CD14-positive monocyte (primary cell): ENCODE data around the gene LTB4R. TPM values are rescaled to one million over a fixed set of nuclear protein-coding genes. Genes with fewer than 3 reads are reported as not detected.

Source experiments
- DNase-seq, 3 donors: peaks; one replicate each; pipeline ENCODE4 v3.0.0-alpha.2; 2011 to 2022
- H2AFZ ChIP-seq: 2 replicates; pipeline ENCODE4 v1.6.0; 2012; ENCODE audit warnings: mild to moderate bottlenecking, low read depth, low read length, inconsistent platforms; ENCODE audit not compliant: insufficient read depth, poor library complexity, severe bottlenecking
- H3K27ac ChIP-seq, 2 donors: 1 replicate in 1 of 2; 2 replicates in 1 of 2; pipeline ENCODE4 v1.5.1; 2012 to 2013; ENCODE audit warnings: low read length in 2 of 2, control low read depth in 1 of 2, inconsistent platforms in 1 of 2, low read depth in 1 of 2, mild to moderate bottlenecking in 1 of 2
- H3K27me3 ChIP-seq, 2 donors: one replicate each; pipeline versions ENCODE4 v1.6.0 to v1.6.1; 2011 to 2013; ENCODE audit warnings: low read length in 2 of 2; ENCODE audit not compliant: control insufficient read depth in 2 of 2, insufficient read depth in 2 of 2
- H3K36me3 ChIP-seq, 2 donors: replicated peaks in 1 of 2; 1 replicate in 1 of 2; 2 replicates in 1 of 2; pipeline versions ENCODE4 v1.5.1 to v1.6.1; 2012 to 2013; ENCODE audit warnings: low read length in 2 of 2, control low read depth in 1 of 2, inconsistent platforms in 1 of 2, mild to moderate bottlenecking in 1 of 2; ENCODE audit not compliant: insufficient read depth in 2 of 2, control insufficient read depth in 1 of 2
- H3K4me1 ChIP-seq, 2 donors: 1 replicate in 1 of 2; 2 replicates in 1 of 2; pipeline versions ENCODE4 v1.5.1 to v1.6.1; 2012 to 2013; ENCODE audit warnings: low read length in 2 of 2, control low read depth in 1 of 2, inconsistent platforms in 1 of 2, mild to moderate bottlenecking in 1 of 2, moderate library complexity in 1 of 2; ENCODE audit not compliant: insufficient read depth in 2 of 2, control insufficient read depth in 1 of 2
- H3K4me2 ChIP-seq: replicated peaks from 2 replicates; pipeline ENCODE3; 2012; ENCODE audit warnings: low read length, moderate library complexity, mild to moderate bottlenecking; ENCODE audit not compliant: poor library complexity, severe bottlenecking; ENCODE audit errors: extremely low read depth
- H3K4me3 ChIP-seq, 3 experiments: fragments of 200-600 bp in 1 of 3; sonication (generic) in 1 of 3; replicated peaks in 1 of 3; 1 replicate in 2 of 3; 2 replicates in 1 of 3; pipeline ENCODE4 v1.5.1; 2011 to 2013; ENCODE audit warnings: low read length in 3 of 3, mild to moderate bottlenecking in 3 of 3, control low read depth in 2 of 3, low read depth in 2 of 3, inconsistent platforms in 1 of 3, moderate library complexity in 1 of 3
- H3K79me2 ChIP-seq: 2 replicates; pipeline ENCODE4 v1.6.0; 2012; ENCODE audit warnings: mild to moderate bottlenecking, control low read depth, inconsistent platforms, low read length, moderate library complexity; ENCODE audit not compliant: insufficient read depth
- H3K9ac ChIP-seq: 2 replicates; pipeline ENCODE4 v1.6.0; 2017; ENCODE audit warnings: low read length, mild to moderate bottlenecking; ENCODE audit not compliant: insufficient read depth, poor library complexity, severe bottlenecking
- H3K9me3 ChIP-seq, 2 donors: replicated peaks in 1 of 2; 1 replicate in 1 of 2; 2 replicates in 1 of 2; pipeline versions ENCODE4 v1.5.1 to v1.6.1; 2012 to 2013; ENCODE audit warnings: low read length in 2 of 2, control low read depth in 1 of 2; ENCODE audit not compliant: control insufficient read depth in 1 of 2, insufficient read depth in 1 of 2
- H4K20me1 ChIP-seq: 2 replicates; pipeline ENCODE4 v1.6.0; 2012; ENCODE audit warnings: mild to moderate bottlenecking, low read length, control low read depth, moderate library complexity; ENCODE audit not compliant: insufficient read depth
- H3K27ac Mint-ChIP-seq, 7 donors: one replicate each; pipeline ENCODE4 v1.8.0; 2020; ENCODE audit warnings: mild to moderate bottlenecking in 7 of 7, mixed read lengths in 7 of 7, moderate library complexity in 6 of 7, inconsistent platforms in 2 of 7
- H3K27me3 Mint-ChIP-seq, 3 donors: one replicate each; pipeline ENCODE4 v1.8.0; 2021 to 2022; ENCODE audit warnings: low read depth in 3 of 3, mild to moderate bottlenecking in 3 of 3, mixed read lengths in 3 of 3, moderate library complexity in 3 of 3, inconsistent platforms in 1 of 3
- H3K36me3 Mint-ChIP-seq, 2 donors: one replicate each; pipeline ENCODE4 v1.8.0; 2020; ENCODE audit warnings: mixed read lengths in 2 of 2, inconsistent platforms in 1 of 2, mild to moderate bottlenecking in 1 of 2
- H3K4me1 Mint-ChIP-seq: one replicate; pipeline ENCODE4 v1.8.0; 2020; ENCODE audit warnings: mild to moderate bottlenecking, mixed read lengths
- H3K4me3 Mint-ChIP-seq, 2 donors: one replicate each; pipeline ENCODE4 v1.8.0; 2020; ENCODE audit warnings: mild to moderate bottlenecking in 2 of 2, mixed read lengths in 2 of 2, moderate library complexity in 1 of 2
- H3K9me3 Mint-ChIP-seq, 7 donors: one replicate each; pipeline ENCODE4 v1.8.0; 2020 to 2022; ENCODE audit warnings: mixed read lengths in 7 of 7, mild to moderate bottlenecking in 6 of 7, moderate library complexity in 6 of 7, inconsistent platforms in 2 of 7
- CTCF ChIP-seq: fragments of 200-600 bp; IDR thresholded peaks from one replicate; pipeline ENCODE4 v1.8.0; 2022; ENCODE audit warnings: antibody characterized with exemption, mild to moderate bottlenecking
- WGBS: methylation state at CpG from one replicate; pipeline ENCODE4 v1.1.5; 2013; ENCODE audit warnings: missing lambda C conversion rate; ENCODE audit not compliant: insufficient coverage; 5-methylcytosine and 5-hydroxymethylcytosine counted together
- intact Hi-C, 2 donors: fragments of 100-400 bp; cut with micrococcal nuclease; formaldehyde crosslinking; loops; one replicate each; pipeline versions ENCODE4 v1.15.0 to v1.15.1; 2023
- polyA plus RNA-seq, 3 donors: library from polyadenylated mRNA; depleted of rRNA in 1 of 3; unstranded in 2 of 3; stranded (reverse) in 1 of 3; fragments of 300-500 nt in 2 of 3; fragments of >200 nt in 1 of 3; fragmentation: Illumina TruSeq in 2 of 3; gene quantifications; 1 replicate in 2 of 3; 2 replicates in 1 of 3; pipeline ENCODE4 v1.2.3, GENCODE V29; 2012 to 2021
- small RNA-seq: library from RNA; depleted of rRNA; stranded (forward); fragments of <200 nt; gene quantifications from one replicate; pipeline ENCODE3, GENCODE V24; 2012; ENCODE audit warnings: low read depth; ENCODE audit not compliant: insufficient read length

LTB4R gene
- polyA plus RNA-seq, 3 donors: 51.5 to 98.5 (median 87.3) TPM

DNA sequence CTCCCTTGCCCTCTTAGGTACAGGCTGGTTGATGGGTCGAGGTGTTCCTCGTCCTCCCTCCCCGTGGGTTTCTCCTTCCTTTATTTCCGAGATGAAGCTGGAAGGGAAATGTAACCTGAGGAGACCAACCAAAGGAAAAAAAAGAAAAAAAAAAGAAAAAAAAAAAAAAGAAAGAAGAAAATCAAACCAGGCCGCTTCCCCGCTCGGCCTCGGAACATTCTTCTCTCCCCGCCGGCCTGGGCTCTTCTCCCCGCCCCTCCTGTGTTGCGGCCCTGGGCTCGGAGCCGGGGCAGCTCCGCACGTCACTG lies 55.1 kb downstream of the LTB4R start:
- WGBS: 0% methylated on average over 7 of the region's 16 CpGs
- peak overlapping the region in 2 of 3 experiments; percentile 5 to 65 for H3K4me3 ChIP-seq
- peaks cover 41 to 57% of the 10 kb centered on the region in 2 donors for H3K27me3 ChIP-seq
- no peaks in the 10 kb centered on the region for H4K20me1 ChIP-seq
- Mint-ChIP-seq H3K4me3 (peak overlapping the region; percentile 71 to 89), H3K9me3 (peaks cover 0 to 22% (median 10%) of the 10 kb centered on the region in 7 donors), H3K4me1 (peaks cover 33% of the 10 kb centered on the region), H3K27ac (no peak overlapping the region), H3K27me3 (peaks cover 49 to 60% (median 52%) of the 10 kb centered on the region in 3 donors), H3K36me3 (peaks cover 3 to 21% of the 10 kb centered on the region in 2 donors)
- intact Hi-C loops: no loop called here
- no peak overlapping the region for H3K9ac ChIP-seq
- H3K27ac ChIP-seq: no peak overlapping the region
- H3K4me1 ChIP-seq: peaks cover 29 to 32% of the 10 kb centered on the region in 2 donors
- H3K9me3 ChIP-seq: peaks cover 0 to 18% of the 10 kb centered on the region in 2 donors
- no peaks in the 10 kb centered on the region for H3K36me3 ChIP-seq
- peak overlapping the region; percentile 74 for H2AFZ ChIP-seq
- H3K4me2 ChIP-seq: peak overlapping the region; percentile 70
- H3K79me2 ChIP-seq: no peaks in the 10 kb centered on the region
- no peak for TF ChIP-seq CTCF
- no peak for DNase-seq

DNA sequence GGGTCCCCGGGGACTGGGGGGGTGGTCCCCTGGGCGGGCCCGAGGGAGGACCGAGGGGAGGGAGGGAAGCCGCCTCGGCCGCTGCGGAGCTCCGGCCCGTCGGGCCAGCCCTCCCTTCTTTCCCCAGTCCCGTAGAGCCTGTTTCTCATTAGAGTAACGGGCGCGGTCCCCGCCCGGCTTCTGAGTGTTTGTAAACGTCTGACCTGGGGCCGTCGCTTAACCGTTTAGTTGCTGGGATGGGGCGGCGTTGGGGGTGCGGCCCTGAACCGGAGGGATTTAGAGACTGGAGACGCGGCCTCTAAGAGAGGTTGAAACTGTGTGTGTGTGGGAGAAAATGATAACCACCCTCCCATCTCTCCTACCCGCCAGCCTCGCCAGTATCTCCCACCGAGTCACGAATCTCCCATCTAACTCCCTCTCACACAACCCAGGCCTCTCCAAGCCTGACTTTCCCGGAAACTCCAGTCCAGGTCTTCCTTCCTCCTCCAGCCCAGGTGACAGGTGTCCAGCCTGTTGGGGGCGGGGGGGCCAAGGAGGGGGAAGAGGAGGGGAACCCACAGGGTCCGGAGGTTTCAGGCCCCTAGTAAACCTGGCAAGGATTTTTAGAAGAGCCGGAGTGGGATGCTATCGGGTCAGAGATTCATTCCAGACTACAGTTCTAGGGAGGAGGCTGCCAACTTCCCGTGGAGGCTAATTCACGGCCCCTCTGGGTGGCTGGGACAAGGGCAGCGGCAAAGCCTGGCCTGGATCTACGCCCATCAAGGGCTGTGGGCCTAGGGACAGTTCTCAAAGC lies 55.6 kb downstream of the LTB4R start:
- peak overlapping the region; percentile 71 to 90 for H3K4me3 Mint-ChIP-seq
- no peaks in the 10 kb centered on the region for H3K36me3 ChIP-seq
- no peak overlapping the region for H3K27ac Mint-ChIP-seq
- H4K20me1 ChIP-seq: no peaks in the 10 kb centered on the region
- H3K4me2 ChIP-seq: peak overlapping the region; percentile 70
- peaks cover 0 to 18% of the 10 kb centered on the region in 2 donors for H3K9me3 ChIP-seq
- H3K27ac ChIP-seq: no peak overlapping the region
- TF ChIP-seq CTCF: no peak
- H3K27me3 Mint-ChIP-seq: peaks cover 49 to 62% (median 56%) of the 10 kb centered on the region in 3 donors
- intact Hi-C loops: no loop called here
- WGBS: 13% methylated on average over 13 of the region's 40 CpGs
- peak in 1 of 3 donors; percentile 26 for DNase-seq
- no peaks in the 10 kb centered on the region for H3K79me2 ChIP-seq
- H2AFZ ChIP-seq: peak overlapping the region; percentile 74
- H3K36me3 Mint-ChIP-seq: peaks cover 3 to 21% of the 10 kb centered on the region in 2 donors
- peaks cover 0 to 22% (median 10%) of the 10 kb centered on the region in 7 donors for H3K9me3 Mint-ChIP-seq
- H3K4me1 ChIP-seq: peaks cover 29 to 32% of the 10 kb centered on the region in 2 donors
- peaks cover 41 to 58% of the 10 kb centered on the region in 2 donors for H3K27me3 ChIP-seq
- H3K4me3 ChIP-seq: peak overlapping the region in 2 of 3 experiments; percentile 5 to 65
- peaks cover 27% of the 10 kb centered on the region for H3K4me1 Mint-ChIP-seq
- no peak overlapping the region for H3K9ac ChIP-seq

Small RNAs within 50 kb of the gene (small RNA-seq; reads per million reads assigned to genes)
- gene RF00026: not detected

Other genes starting within 250 kb of the LTB4R start
- gene CPNE6, start 239.9 kb upstream of the LTB4R start, polyA plus RNA-seq: not detected
- gene PCK2, start 217.2 kb upstream of the LTB4R start, polyA plus RNA-seq: 10 to 100 TPM; 29.9 to 34.2 (median 31.3) TPM
- 10 to 100 TPM; 45.6 to 56.6 (median 48.8) TPM for gene DCAF11, start 196.7 kb upstream of the LTB4R start, polyA plus RNA-seq
- gene NRL, start 196.6 kb upstream of the LTB4R start, polyA plus RNA-seq: 1 to 10 TPM; 1.1 to 1.5 (median 1.3) TPM
- 1 to 10 TPM in 1 of 3 donors, not detected in 2; 2.1 TPM for gene FITM1, start 180.8 kb upstream of the LTB4R start, polyA plus RNA-seq
- 100 to 1,000 TPM; 435 to 759 (median 729) TPM for gene PSME1, start 175.3 kb upstream of the LTB4R start, polyA plus RNA-seq
- 1 to 10 TPM; 6.4 to 9.4 (median 8.5) TPM for gene EMC9, start 169.9 kb upstream of the LTB4R start, polyA plus RNA-seq
- gene PSME2, start 164.9 kb upstream of the LTB4R start, polyA plus RNA-seq: 100 to 1,000 TPM; 237 to 593 (median 579) TPM
- 10 to 100 TPM; 30.7 to 63.2 (median 36.8) TPM for gene RNF31, start 164.0 kb upstream of the LTB4R start, polyA plus RNA-seq
- gene IRF9, start 150.2 kb upstream of the LTB4R start, polyA plus RNA-seq: 100 to 1,000 TPM in 1 of 3 donors, 10 to 100 TPM in 2; 44.7 to 208 (median 56.0) TPM
- 10 to 100 TPM in 1 of 3 donors, 1 to 10 TPM in 2; 1.4 to 46.4 (median 2.3) TPM for gene REC8, start 139.4 kb upstream of the LTB4R start, polyA plus RNA-seq
- gene IPO4, start 122.7 kb upstream of the LTB4R start, polyA plus RNA-seq: 10 to 100 TPM in 1 of 3 donors, 1 to 10 TPM in 2; 4.1 to 14.2 (median 4.3) TPM
- 10 to 100 TPM; 14.6 to 56.0 (median 51.1) TPM for gene TM9SF1, start 116.1 kb upstream of the LTB4R start, polyA plus RNA-seq
- gene TSSK4, start 105.8 kb upstream of the LTB4R start, polyA plus RNA-seq: under 1 TPM in 2 of 3 donors, not detected in 1; 0.07 to 0.13 TPM
- 100 to 1,000 TPM in 2 of 3 donors, 10 to 100 TPM in 1; 99.0 to 128 (median 102) TPM for gene CHMP4A, start 98.0 kb upstream of the LTB4R start, polyA plus RNA-seq
- gene MDP1, start 95.4 kb upstream of the LTB4R start, polyA plus RNA-seq: 10 to 100 TPM; 17.5 to 49.6 (median 37.5) TPM
- gene NEDD8, start 79.1 kb upstream of the LTB4R start, polyA plus RNA-seq: 100 to 1,000 TPM; 164 to 335 (median 306) TPM
- 10 to 100 TPM; 84.4 to 84.7 (median 84.5) TPM for gene GMPR2, start 78.6 kb upstream of the LTB4R start, polyA plus RNA-seq
- 100 to 1,000 TPM in 2 of 3 donors, 10 to 100 TPM in 1; 63.6 to 151 (median 137) TPM for gene TINF2, start 68.9 kb upstream of the LTB4R start, polyA plus RNA-seq
- 1 to 10 TPM in 1 of 3 donors, not detected in 2; 7.8 TPM for gene TGM1, start 48.3 kb upstream of the LTB4R start, polyA plus RNA-seq
- 100 to 1,000 TPM in 1 of 3 donors, 10 to 100 TPM in 2; 34.5 to 125 (median 35.4) TPM for gene RABGGTA, start 39.9 kb upstream of the LTB4R start, polyA plus RNA-seq
- gene DHRS1, start 11.7 kb upstream of the LTB4R start, polyA plus RNA-seq: 10 to 100 TPM; 31.6 to 49.4 (median 48.8) TPM
- gene NOP9, start 11.7 kb upstream of the LTB4R start, polyA plus RNA-seq: 10 to 100 TPM in 1 of 3 donors, 1 to 10 TPM in 2; 1.2 to 16.6 (median 1.3) TPM
- 100 to 1,000 TPM in 1 of 3 donors, 10 to 100 TPM in 2; 36.4 to 126 (median 63.8) TPM for gene CIDEB, start 3.5 kb upstream of the LTB4R start, polyA plus RNA-seq
- 10 to 100 TPM in 1 of 3 donors, 1 to 10 TPM in 2; 2.7 to 25.1 (median 2.9) TPM for gene LTB4R2, start 1.4 kb upstream of the LTB4R start, polyA plus RNA-seq
- gene ADCY4, start 23.6 kb downstream of the LTB4R start, polyA plus RNA-seq: 10 to 100 TPM in 1 of 3 donors, under 1 TPM in 2; 0.69 to 11.9 (median 0.70) TPM
- 10 to 100 TPM; 11.7 to 69.6 (median 11.8) TPM for gene RIPK3, start 28.5 kb downstream of the LTB4R start, polyA plus RNA-seq
- not detected for gene NFATC4, start 56.7 kb downstream of the LTB4R start, polyA plus RNA-seq
- under 1 TPM; 0.18 to 0.84 (median 0.40) TPM for gene NYNRIN, start 87.5 kb downstream of the LTB4R start, polyA plus RNA-seq
- 1 to 10 TPM in 1 of 3 donors, under 1 TPM in 1, not detected in 1; 0.07 to 1.1 TPM for gene CBLN3, start 118.2 kb downstream of the LTB4R start, polyA plus RNA-seq
- 10 to 100 TPM; 12.4 to 39.8 (median 16.0) TPM for gene KHNYN, start 118.5 kb downstream of the LTB4R start, polyA plus RNA-seq
- gene SDR39U1, start 131.3 kb downstream of the LTB4R start, polyA plus RNA-seq: 100 to 1,000 TPM in 1 of 3 donors, 10 to 100 TPM in 2; 37.3 to 110 (median 39.2) TPM
- gene CMA1, start 196.8 kb downstream of the LTB4R start, polyA plus RNA-seq: not detected